Fibroblast of the aortic adventitia (primary cell): ENCODE measurements around the gene CCDC12. TPM values are rescaled to one million over a fixed set of nuclear protein-coding genes. Genes with fewer than 3 reads are reported as not detected.
A peak's percentile ranks its signal among the peaks of the same experiment; 100 is the strongest.

Source experiments
- DNase-seq: peaks from one replicate; pipeline ENCODE4 v3.0.0-alpha.2; 2010; ENCODE audit warnings: low read depth
- H3K4me3 ChIP-seq: 2 replicates; pipeline ENCODE4 v1.5.1; 2011; ENCODE audit warnings: low read depth, mild to moderate bottlenecking, control low read depth, low read length, moderate library complexity
- total RNA-seq: library from RNA; depleted of rRNA; stranded (reverse); fragments of >200 nt; gene quantifications from 2 replicates; pipeline ENCODE4 v1.2.3, GENCODE V29; 2012; ENCODE audit warnings: low replicate concordance
- TF ChIP-seq, protein P1 (sequence below): IDR thresholded peaks from 2 replicates; pipeline ENCODE4 v1.5.1; 2011; ENCODE audit warnings: mild to moderate bottlenecking, low read length, control low read depth, inconsistent platforms; ENCODE audit not compliant: insufficient read depth

CCDC12 gene
- total RNA-seq, 1 donor, result 21.6 TPM

GRCh38 chr3:46935989-46936558 lies 40.5 kb downstream of the CCDC12 start:
- no peak overlapping the region for H3K4me3 ChIP-seq
- TF ChIP-seq, protein P1, sequence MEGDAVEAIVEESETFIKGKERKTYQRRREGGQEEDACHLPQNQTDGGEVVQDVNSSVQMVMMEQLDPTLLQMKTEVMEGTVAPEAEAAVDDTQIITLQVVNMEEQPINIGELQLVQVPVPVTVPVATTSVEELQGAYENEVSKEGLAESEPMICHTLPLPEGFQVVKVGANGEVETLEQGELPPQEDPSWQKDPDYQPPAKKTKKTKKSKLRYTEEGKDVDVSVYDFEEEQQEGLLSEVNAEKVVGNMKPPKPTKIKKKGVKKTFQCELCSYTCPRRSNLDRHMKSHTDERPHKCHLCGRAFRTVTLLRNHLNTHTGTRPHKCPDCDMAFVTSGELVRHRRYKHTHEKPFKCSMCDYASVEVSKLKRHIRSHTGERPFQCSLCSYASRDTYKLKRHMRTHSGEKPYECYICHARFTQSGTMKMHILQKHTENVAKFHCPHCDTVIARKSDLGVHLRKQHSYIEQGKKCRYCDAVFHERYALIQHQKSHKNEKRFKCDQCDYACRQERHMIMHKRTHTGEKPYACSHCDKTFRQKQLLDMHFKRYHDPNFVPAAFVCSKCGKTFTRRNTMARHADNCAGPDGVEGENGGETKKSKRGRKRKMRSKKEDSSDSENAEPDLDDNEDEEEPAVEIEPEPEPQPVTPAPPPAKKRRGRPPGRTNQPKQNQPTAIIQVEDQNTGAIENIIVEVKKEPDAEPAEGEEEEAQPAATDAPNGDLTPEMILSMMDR, result no peak
- no peak for DNase-seq

- peak; percentile 96 for DNase-seq
- no peak overlapping the region for H3K4me3 ChIP-seq
- TF ChIP-seq, protein P1, result peak; percentile 96
These were observed 41.2 kb downstream of the CCDC12 start for GRCh38 chr3:46935168-46935858.

DNA sequence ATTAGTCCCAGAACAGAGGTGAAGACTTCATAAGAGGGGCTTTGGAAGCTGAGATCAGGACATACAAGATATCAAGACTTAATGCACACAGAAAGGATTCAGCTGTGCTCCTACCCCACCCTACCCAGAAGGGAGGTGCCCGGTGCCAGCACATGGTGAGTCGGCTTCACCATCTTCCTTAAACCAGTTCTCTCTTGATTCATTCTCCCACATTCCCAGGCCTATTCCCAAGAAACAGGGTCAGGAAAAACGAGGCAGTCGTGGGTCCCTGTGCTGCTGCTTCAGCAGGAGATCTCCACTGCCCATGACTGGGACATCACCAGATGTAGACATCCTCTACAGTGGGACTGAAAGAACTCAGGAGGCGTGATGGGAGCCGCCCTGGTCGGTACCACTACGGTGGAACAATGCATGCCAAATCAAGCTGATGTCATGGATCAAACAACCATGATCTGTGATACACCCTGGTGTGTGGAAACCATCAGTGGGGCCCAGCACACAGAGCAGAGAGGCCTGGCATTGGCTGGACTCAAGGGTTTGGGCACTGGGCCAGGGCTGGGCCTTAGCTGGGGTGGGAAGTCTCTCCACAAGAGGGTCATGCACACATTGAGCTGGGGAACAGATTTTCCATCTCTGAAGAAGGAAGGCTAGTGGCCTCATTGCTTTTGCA lies 41.9 kb downstream of the CCDC12 start:
- peak; percentile 57 for DNase-seq
- no peak overlapping the region for H3K4me3 ChIP-seq
- TF ChIP-seq, protein P1, result no peak

- TF ChIP-seq, protein P1, result no peak
- no peak overlapping the region for H3K4me3 ChIP-seq
- DNase-seq, result no peak
These were observed 42.5 kb downstream of the CCDC12 start for GRCh38 chr3:46934072-46934471.

GRCh38 chr3:46933261-46933660 lies 43.3 kb downstream of the CCDC12 start:
- no peak for DNase-seq
- TF ChIP-seq, protein P1, result no peak
- no peak overlapping the region for H3K4me3 ChIP-seq

- TF ChIP-seq, protein P1, result no peak
- no peak overlapping the region for H3K4me3 ChIP-seq
- no peak for DNase-seq
These were observed 43.9 kb downstream of the CCDC12 start for GRCh38 chr3:46932455-46933225.
